ENCODE results near the gene ZNF541.

The ZNF541 gene

GRCh38 chr19:47573071-47574026 lies at the start of gene ZNF541:
ZNF541 (minus strand) TSS chr19:47573148; CDS start chr19:47555856, 17,292 bp downstream.
- in situ Hi-C loops (cut with HindIII; ENCODE audit: low pct_unique_long_range_greater_than_20kb, low sequenced_read_pairs): no loop called here
- DNase-seq (ENCODE audit: low read depth in 1 of 2, low spot score in 1 of 2): peak; percentile 53 to 78
- TF ChIP-seq JUND (IDR thresholded peaks at IDR 0.05; ENCODE audit: low read depth): no peak

GRCh38 chr19:47619763-47620162 lies 46.8 kb upstream of the ZNF541 start:
- TF ChIP-seq JUND (IDR thresholded peaks at IDR 0.05; ENCODE audit: low read depth): no peak
- DNase-seq (ENCODE audit: low read depth in 1 of 2, low spot score in 1 of 2): no peak
- in situ Hi-C loops (cut with HindIII; ENCODE audit: low pct_unique_long_range_greater_than_20kb, low sequenced_read_pairs): no loop called here

- no peak for TF ChIP-seq JUND (IDR thresholded peaks at IDR 0.05; ENCODE audit: low read depth)
- in situ Hi-C loops (cut with HindIII; ENCODE audit: low pct_unique_long_range_greater_than_20kb, low sequenced_read_pairs): no loop called here
- DNase-seq (ENCODE audit: low read depth in 1 of 2, low spot score in 1 of 2): no peak
Measured at GRCh38 chr19:47618771-47619170, 45.8 kb upstream of the ZNF541 start.

- no peak for DNase-seq (ENCODE audit: low read depth in 1 of 2, low spot score in 1 of 2)
- no peak for TF ChIP-seq JUND (IDR thresholded peaks at IDR 0.05; ENCODE audit: low read depth)
- in situ Hi-C loops (cut with HindIII; ENCODE audit: low pct_unique_long_range_greater_than_20kb, low sequenced_read_pairs): no loop called here
Measured at GRCh38 chr19:47615714-47616113, 42.8 kb upstream of the ZNF541 start.

- DNase-seq (ENCODE audit: low read depth in 1 of 2, low spot score in 1 of 2): no peak
- no peak for TF ChIP-seq JUND (IDR thresholded peaks at IDR 0.05; ENCODE audit: low read depth)
- in situ Hi-C loops (cut with HindIII; ENCODE audit: low pct_unique_long_range_greater_than_20kb, low sequenced_read_pairs): no loop called here
Measured at GRCh38 chr19:47615230-47615629, 42.3 kb upstream of the ZNF541 start.

GRCh38 chr19:47614559-47614958 lies 41.6 kb upstream of the ZNF541 start:
- TF ChIP-seq JUND (IDR thresholded peaks at IDR 0.05; ENCODE audit: low read depth): no peak
- DNase-seq (ENCODE audit: low read depth in 1 of 2, low spot score in 1 of 2): no peak
- in situ Hi-C loops (cut with HindIII; ENCODE audit: low pct_unique_long_range_greater_than_20kb, low sequenced_read_pairs): no loop called here

GRCh38 chr19:47614021-47614295 lies 41.0 kb upstream of the ZNF541 start:
- DNase-seq (ENCODE audit: low read depth in 1 of 2, low spot score in 1 of 2): no peak
- TF ChIP-seq JUND (IDR thresholded peaks at IDR 0.05; ENCODE audit: low read depth): no peak
- in situ Hi-C loops (cut with HindIII; ENCODE audit: low pct_unique_long_range_greater_than_20kb, low sequenced_read_pairs): no loop called here

GRCh38 chr19:47613165-47614020 lies 40.4 kb upstream of the ZNF541 start:
- in situ Hi-C loops (cut with HindIII; ENCODE audit: low pct_unique_long_range_greater_than_20kb, low sequenced_read_pairs): no loop called here
- no peak for TF ChIP-seq JUND (IDR thresholded peaks at IDR 0.05; ENCODE audit: low read depth)
- no peak for DNase-seq (ENCODE audit: low read depth in 1 of 2, low spot score in 1 of 2)

- in situ Hi-C loops (cut with HindIII; ENCODE audit: low pct_unique_long_range_greater_than_20kb, low sequenced_read_pairs): no loop called here
- TF ChIP-seq JUND (IDR thresholded peaks at IDR 0.05; ENCODE audit: low read depth): no peak
- peak in 1 of 2 experiments; percentile 19 for DNase-seq (ENCODE audit: low read depth in 1 of 2, low spot score in 1 of 2)
Measured at GRCh38 chr19:47610902-47611301, 38.0 kb upstream of the ZNF541 start.

GRCh38 chr19:47609906-47610894 lies 37.3 kb upstream of the ZNF541 start:
- DNase-seq (ENCODE audit: low read depth in 1 of 2, low spot score in 1 of 2): peak in 1 of 2 experiments; percentile 30
- in situ Hi-C loops (cut with HindIII; ENCODE audit: low pct_unique_long_range_greater_than_20kb, low sequenced_read_pairs): no loop called here
- no peak for TF ChIP-seq JUND (IDR thresholded peaks at IDR 0.05; ENCODE audit: low read depth)

GRCh38 chr19:47608969-47609905 lies 36.3 kb upstream of the ZNF541 start, which contains the start of gene BICRA:
BICRA (plus strand) TSS chr19:47609134; CDS start chr19:47673575, 64,441 bp downstream.
- DNase-seq (ENCODE audit: low read depth in 1 of 2, low spot score in 1 of 2): peak; percentile 62 to 89
- in situ Hi-C loops (cut with HindIII; ENCODE audit: low pct_unique_long_range_greater_than_20kb, low sequenced_read_pairs): no loop called here
- no peak for TF ChIP-seq JUND (IDR thresholded peaks at IDR 0.05; ENCODE audit: low read depth)
